RWPE2 (cell line): Measurements from ENCODE around the gene TPPP2.
A peak's percentile ranks its signal among the peaks of the same experiment; 100 is the strongest.

Experiments
- ATAC-seq: fragments of 200-7000 bp; cut with Tn5 transposase; 3 replicates; pipeline ENCODE4 v1.9.1; 2021; ENCODE audit warnings: low read depth
- DNase-seq: peaks from one replicate; pipeline ENCODE4 v3.0.0-alpha.2; 2020; ENCODE audit warnings: low spot score
- H3K27ac ChIP-seq: fragments of 450-650 bp; 2 replicates; pipeline ENCODE4 v1.5.1; 2017; ENCODE audit warnings: mild to moderate bottlenecking; ENCODE audit not compliant: poor library complexity, severe bottlenecking
- H3K27me3 ChIP-seq: fragments of 250-450 bp; sonication (Bioruptor Pico); 2 replicates; pipeline ENCODE4 v1.5.1; 2021; ENCODE audit warnings: mild to moderate bottlenecking, moderate library complexity; ENCODE audit not compliant: insufficient read depth, poor library complexity, severe bottlenecking
- H3K36me3 ChIP-seq: fragments of 250-450 bp; sonication (Bioruptor Pico); 2 replicates; pipeline ENCODE4 v1.5.1; 2020; ENCODE audit warnings: low read depth, mild to moderate bottlenecking, moderate library complexity
- H3K4me1 ChIP-seq: fragments of 250-450 bp; sonication (Bioruptor Pico); 2 replicates; pipeline ENCODE4 v1.5.1; 2021; ENCODE audit warnings: mild to moderate bottlenecking, moderate library complexity; ENCODE audit not compliant: insufficient read depth, poor library complexity, severe bottlenecking
- H3K4me3 ChIP-seq: fragments of 250-450 bp; sonication (Bioruptor Pico); 2 replicates; pipeline ENCODE4 v1.5.1; 2021; ENCODE audit warnings: mild to moderate bottlenecking, moderate library complexity; ENCODE audit not compliant: severe bottlenecking
- H3K9me3 ChIP-seq: fragments of 250-450 bp; sonication (Bioruptor Pico); 2 replicates; pipeline ENCODE4 v1.5.1; 2021; ENCODE audit warnings: mild to moderate bottlenecking, moderate library complexity; ENCODE audit not compliant: severe bottlenecking
- TF ChIP-seq, protein P1 (sequence below): fragments of 450-650 bp; IDR thresholded peaks from one replicate; pipeline ENCODE4 v1.5.1; 2017; ENCODE audit warnings: mild to moderate bottlenecking, moderate library complexity; ENCODE audit not compliant: poor library complexity, severe bottlenecking

TPPP2 gene

DNA sequence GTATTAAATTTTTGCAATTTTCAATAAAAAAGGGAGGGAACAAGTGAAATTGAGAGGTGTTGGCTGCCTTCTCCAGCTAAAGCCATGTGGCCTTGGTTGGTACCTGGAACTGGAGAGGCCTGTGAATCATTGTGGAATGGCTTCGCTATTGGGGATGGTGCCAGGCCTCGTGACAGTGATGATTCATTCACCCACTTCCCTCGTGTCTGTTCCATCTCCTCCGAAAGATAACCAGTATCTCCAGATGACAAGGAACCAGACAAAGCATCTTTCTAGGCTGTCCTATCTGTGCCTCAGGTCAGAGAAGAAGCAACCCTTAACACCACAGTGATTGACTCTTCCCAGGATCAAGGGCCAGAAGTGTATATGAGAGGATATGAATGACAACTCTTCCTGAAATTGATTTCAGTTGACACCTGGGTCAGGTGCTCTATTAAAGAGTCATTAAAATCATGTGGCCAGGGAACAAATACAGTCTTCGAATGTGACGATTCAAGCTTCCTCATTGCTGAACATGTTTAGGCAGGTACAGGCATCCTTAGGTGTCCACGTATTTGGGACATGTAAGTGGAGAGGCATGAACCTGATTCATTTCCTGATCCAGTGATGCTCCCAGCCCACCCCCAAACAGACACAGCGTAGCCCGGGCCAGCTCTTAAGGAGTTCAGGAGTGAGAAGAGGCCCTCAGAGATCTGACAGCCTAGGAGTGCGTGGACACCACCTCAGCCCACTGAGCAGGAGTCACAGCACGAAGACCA lies 11.8 kb downstream of the TPPP2 start, which contains the start of gene RNASE7:
Gene RNASE7, plus strand, starts transcription at position 687 of the 758 bp plus-strand sequence. CDS start 631 bp downstream, outside the sequence.
- Histone ChIP-seq H3K4me1 (peaks cover 33% of the 10 kb centered on the region), H3K27me3 (no peaks in the 10 kb centered on the region), H3K9me3 (no peaks in the 10 kb centered on the region), H3K4me3 (peak within 1 kb of the TSS; percentile 5), H3K27ac (peak within 1 kb of the TSS; percentile 83), H3K36me3 (no peaks in the 10 kb centered on the region)
- peak; percentile 92 for ATAC-seq
- TF ChIP-seq, protein P1, sequence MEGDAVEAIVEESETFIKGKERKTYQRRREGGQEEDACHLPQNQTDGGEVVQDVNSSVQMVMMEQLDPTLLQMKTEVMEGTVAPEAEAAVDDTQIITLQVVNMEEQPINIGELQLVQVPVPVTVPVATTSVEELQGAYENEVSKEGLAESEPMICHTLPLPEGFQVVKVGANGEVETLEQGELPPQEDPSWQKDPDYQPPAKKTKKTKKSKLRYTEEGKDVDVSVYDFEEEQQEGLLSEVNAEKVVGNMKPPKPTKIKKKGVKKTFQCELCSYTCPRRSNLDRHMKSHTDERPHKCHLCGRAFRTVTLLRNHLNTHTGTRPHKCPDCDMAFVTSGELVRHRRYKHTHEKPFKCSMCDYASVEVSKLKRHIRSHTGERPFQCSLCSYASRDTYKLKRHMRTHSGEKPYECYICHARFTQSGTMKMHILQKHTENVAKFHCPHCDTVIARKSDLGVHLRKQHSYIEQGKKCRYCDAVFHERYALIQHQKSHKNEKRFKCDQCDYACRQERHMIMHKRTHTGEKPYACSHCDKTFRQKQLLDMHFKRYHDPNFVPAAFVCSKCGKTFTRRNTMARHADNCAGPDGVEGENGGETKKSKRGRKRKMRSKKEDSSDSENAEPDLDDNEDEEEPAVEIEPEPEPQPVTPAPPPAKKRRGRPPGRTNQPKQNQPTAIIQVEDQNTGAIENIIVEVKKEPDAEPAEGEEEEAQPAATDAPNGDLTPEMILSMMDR = no peak
- peak; percentile 86 for DNase-seq

DNA sequence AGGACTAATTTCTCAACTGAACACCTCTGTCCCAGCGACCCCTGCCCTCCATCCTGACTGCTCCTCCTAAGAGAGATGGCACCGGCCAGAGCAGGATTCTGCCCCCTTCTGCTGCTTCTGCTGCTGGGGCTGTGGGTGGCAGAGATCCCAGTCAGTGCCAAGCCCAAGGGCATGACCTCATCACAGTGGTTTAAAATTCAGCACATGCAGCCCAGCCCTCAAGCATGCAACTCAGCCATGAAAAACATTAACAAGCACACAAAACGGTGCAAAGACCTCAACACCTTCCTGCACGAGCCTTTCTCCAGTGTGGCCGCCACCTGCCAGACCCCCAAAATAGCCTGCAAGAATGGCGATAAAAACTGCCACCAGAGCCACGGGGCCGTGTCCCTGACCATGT lies 12.9 kb downstream of the TPPP2 start:
- H3K27me3 ChIP-seq = no peaks in the 10 kb centered on the region
- ATAC-seq (no peak), DNase-seq (no peak)
- H3K4me1 ChIP-seq = peaks cover 33% of the 10 kb centered on the region
- TF ChIP-seq, protein P1 = no peak
- H3K4me3 ChIP-seq = no peak overlapping the region
- no peaks in the 10 kb centered on the region for H3K36me3 ChIP-seq
- peak overlapping the region; percentile 83 for H3K27ac ChIP-seq
- no peaks in the 10 kb centered on the region for H3K9me3 ChIP-seq

DNA sequence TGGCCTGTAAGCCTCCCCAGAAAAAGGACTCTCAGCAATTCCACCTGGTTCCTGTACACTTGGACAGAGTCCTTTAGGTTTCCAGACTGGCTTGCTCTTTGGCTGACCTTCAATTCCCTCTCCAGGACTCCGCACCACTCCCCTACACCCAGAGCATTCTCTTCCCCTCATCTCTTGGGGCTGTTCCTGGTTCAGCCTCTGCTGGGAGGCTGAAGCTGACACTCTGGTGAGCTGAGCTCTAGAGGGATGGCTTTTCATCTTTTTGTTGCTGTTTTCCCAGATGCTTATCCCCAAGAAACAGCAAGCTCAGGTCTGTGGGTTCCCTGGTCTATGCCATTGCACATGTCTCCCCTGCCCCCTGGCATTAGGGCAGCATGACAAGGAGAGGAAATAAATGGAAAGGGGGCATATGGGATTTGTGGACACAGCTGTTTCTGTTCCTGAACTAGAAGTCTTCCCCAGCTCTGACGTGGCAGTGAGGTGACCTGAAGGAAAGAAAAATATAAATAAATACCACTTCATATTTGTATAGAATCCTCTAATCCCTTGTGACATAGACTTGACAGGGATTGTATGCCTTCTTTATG lies 13.5 kb downstream of the TPPP2 start:
- no peak overlapping the region for H3K27ac ChIP-seq
- no peaks in the 10 kb centered on the region for H3K27me3 ChIP-seq
- H3K9me3 ChIP-seq = no peaks in the 10 kb centered on the region
- no peak for DNase-seq
- no peak for ATAC-seq
- TF ChIP-seq, protein P1 = no peak
- peaks cover 33% of the 10 kb centered on the region for H3K4me1 ChIP-seq
- no peak overlapping the region for H3K4me3 ChIP-seq
- no peaks in the 10 kb centered on the region for H3K36me3 ChIP-seq

DNA sequence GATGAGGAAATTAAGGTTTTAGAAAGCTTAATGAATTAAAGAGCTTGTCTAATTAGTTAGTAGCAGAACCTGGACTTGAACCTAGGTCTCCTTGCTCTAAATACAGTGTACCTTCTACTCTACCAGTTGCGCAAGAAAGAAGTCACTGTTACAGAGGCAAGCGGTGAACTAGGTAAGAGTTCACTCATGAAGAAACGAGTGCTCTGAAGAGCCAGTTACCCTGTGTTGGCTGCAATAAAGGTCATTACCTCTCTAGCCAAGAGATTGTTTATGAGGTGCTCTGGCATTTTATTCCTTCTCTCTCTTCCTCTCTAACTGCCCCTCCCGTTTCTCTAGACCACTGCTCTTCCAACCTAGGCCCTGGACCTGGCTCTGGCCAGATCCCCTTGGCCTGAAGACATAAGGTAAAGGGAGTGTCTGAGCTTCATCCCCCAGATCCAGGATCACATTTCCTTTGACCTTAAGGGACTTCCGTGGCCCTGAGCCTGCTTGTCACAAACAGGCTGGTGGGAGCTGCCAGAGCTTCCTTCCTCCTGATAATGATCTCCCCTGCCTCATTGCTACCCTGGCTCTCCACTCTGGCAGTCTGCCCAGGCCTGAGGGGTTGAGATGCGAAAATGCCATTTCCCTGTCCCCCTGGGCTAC lies 14.1 kb downstream of the TPPP2 start:
- Histone ChIP-seq H3K27me3 (no peaks in the 10 kb centered on the region), H3K27ac (no peak overlapping the region), H3K4me3 (no peak overlapping the region), H3K9me3 (no peaks in the 10 kb centered on the region), H3K4me1 (peaks cover 33% of the 10 kb centered on the region), H3K36me3 (no peaks in the 10 kb centered on the region)
- TF ChIP-seq, protein P1 = no peak
- DNase-seq (no peak), ATAC-seq (no peak)
